Ishikawa (cell line): ENCODE measurements around the gene ZBTB20.

Source experiments
- CEBPB ChIP-seq: IDR thresholded peaks from 2 replicates; pipeline ENCODE4 v1.6.1; 2012
- CREB1 ChIP-seq: IDR thresholded peaks from 2 replicates; pipeline ENCODE4 v1.6.1; 2012; ENCODE audit warnings: low read depth
- EGR1 ChIP-seq: IDR thresholded peaks from 2 replicates; pipeline ENCODE4 v1.6.1; 2012
- EP300 ChIP-seq: IDR thresholded peaks from 2 replicates; pipeline ENCODE4 v1.6.1; 2012; ENCODE audit warnings: borderline replicate concordance
- FOXM1 ChIP-seq: IDR thresholded peaks from 2 replicates; pipeline ENCODE4 v1.6.1; 2012; ENCODE audit warnings: low read depth, borderline replicate concordance
- NFIC ChIP-seq: IDR thresholded peaks from 2 replicates; pipeline ENCODE4 v1.6.1; 2012
- RAD21 ChIP-seq: IDR thresholded peaks from 2 replicates; pipeline ENCODE4 v1.6.1; 2012; ENCODE audit warnings: low read depth
- TAF1 ChIP-seq: IDR thresholded peaks from 2 replicates; pipeline ENCODE4 v1.6.1; 2012; ENCODE audit warnings: low read depth, mild to moderate bottlenecking
- TCF12 ChIP-seq: IDR thresholded peaks from 2 replicates; pipeline ENCODE4 v1.6.1; 2012; ENCODE audit warnings: low read depth
- TEAD4 ChIP-seq: IDR thresholded peaks from 2 replicates; pipeline ENCODE4 v1.6.1; 2012
- YY1 ChIP-seq: IDR thresholded peaks from 2 replicates; pipeline ENCODE4 v1.6.1; 2012; ENCODE audit warnings: low read depth
- ZBTB7A ChIP-seq: IDR thresholded peaks from 2 replicates; pipeline ENCODE4 v1.6.1; 2012; ENCODE audit warnings: low read depth
- TF ChIP-seq, protein P1 (sequence below): IDR thresholded peaks from 2 replicates; pipeline ENCODE4 v1.6.1; 2012
- TF ChIP-seq, protein P2 (sequence below): IDR thresholded peaks from 2 replicates; pipeline ENCODE4 v1.6.1; 2012; ENCODE audit warnings: low read depth, mild to moderate bottlenecking
- TF ChIP-seq, protein P3 (sequence below): IDR thresholded peaks from 2 replicates; pipeline ENCODE4 v1.6.1; 2012

Gene ZBTB20

DNA sequence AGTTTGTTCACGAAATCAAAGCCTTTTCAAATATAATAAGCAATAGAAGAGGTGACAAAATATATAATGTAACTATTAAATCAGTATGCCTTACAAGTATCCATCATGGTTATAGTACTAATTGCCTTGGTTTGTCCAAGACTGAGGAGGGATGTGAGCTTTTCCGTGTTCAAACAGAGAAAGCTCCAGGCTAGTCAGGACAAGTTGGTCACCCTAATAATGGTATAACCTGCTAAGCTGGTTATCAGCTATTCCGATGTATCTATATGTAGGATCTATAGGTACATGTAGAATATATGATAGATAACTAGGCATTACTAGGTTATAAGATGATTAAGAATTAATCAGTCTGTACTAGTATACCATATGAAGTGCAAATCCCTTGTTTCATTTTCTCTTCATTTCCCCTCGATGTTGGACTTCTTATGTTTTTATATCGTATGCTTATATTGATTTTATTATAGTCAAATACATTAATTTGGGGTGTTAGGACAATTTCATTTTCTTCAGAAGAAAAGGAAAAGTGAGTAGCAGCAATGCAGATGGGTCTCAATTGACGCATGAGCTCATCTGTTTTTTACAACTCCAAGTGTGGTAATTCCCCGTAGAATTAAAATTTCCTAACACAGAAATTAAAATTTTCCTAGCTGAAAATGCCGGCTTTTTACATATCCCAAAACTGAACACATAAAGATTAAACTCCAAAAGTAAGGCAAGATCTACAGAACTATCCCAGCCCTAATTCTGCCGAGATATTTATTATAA, 434.2 kb downstream of the ZBTB20 start:
- no peak for TF ChIP-seq RAD21
- TF ChIP-seq, protein P1, sequence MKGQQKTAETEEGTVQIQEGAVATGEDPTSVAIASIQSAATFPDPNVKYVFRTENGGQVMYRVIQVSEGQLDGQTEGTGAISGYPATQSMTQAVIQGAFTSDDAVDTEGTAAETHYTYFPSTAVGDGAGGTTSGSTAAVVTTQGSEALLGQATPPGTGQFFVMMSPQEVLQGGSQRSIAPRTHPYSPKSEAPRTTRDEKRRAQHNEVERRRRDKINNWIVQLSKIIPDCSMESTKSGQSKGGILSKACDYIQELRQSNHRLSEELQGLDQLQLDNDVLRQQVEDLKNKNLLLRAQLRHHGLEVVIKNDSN = no peak

DNA sequence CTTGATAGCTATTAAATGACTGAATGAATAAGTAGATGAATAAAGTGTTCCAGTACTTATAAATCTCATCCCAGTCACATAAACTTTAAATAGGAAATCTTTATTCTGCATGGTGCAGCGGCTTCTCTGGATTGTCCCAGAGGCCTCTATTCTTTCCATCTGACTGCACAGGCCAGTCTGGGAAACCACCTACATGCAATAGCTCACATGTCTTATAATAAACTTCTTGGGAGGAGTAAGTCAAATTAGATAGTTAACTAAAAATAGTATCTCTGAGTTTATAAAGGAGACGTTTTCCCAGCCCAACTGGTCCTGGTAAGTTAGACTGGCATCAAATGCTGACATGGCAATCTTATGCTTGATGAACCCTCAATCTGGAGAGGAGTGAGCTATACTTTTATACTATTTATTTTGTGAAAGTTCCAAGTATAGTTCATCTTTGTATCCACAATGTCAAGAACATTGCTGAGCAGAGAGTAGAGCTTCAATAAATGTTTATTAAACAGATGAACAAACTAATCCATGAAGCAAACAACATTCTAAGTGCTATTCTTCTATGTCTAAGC, 435.7 kb downstream of the ZBTB20 start:
- TF ChIP-seq EP300 (no peak), YY1 (no peak), FOXM1 (no peak), ZBTB7A (no peak), EGR1 (no peak), RAD21 (no peak), NFIC (no peak), CREB1 (no peak), TCF12 (no peak)
- TF ChIP-seq, protein P2, sequence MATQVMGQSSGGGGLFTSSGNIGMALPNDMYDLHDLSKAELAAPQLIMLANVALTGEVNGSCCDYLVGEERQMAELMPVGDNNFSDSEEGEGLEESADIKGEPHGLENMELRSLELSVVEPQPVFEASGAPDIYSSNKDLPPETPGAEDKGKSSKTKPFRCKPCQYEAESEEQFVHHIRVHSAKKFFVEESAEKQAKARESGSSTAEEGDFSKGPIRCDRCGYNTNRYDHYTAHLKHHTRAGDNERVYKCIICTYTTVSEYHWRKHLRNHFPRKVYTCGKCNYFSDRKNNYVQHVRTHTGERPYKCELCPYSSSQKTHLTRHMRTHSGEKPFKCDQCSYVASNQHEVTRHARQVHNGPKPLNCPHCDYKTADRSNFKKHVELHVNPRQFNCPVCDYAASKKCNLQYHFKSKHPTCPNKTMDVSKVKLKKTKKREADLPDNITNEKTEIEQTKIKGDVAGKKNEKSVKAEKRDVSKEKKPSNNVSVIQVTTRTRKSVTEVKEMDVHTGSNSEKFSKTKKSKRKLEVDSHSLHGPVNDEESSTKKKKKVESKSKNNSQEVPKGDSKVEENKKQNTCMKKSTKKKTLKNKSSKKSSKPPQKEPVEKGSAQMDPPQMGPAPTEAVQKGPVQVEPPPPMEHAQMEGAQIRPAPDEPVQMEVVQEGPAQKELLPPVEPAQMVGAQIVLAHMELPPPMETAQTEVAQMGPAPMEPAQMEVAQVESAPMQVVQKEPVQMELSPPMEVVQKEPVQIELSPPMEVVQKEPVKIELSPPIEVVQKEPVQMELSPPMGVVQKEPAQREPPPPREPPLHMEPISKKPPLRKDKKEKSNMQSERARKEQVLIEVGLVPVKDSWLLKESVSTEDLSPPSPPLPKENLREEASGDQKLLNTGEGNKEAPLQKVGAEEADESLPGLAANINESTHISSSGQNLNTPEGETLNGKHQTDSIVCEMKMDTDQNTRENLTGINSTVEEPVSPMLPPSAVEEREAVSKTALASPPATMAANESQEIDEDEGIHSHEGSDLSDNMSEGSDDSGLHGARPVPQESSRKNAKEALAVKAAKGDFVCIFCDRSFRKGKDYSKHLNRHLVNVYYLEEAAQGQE = no peak
- TF ChIP-seq, protein P1 = no peak
- TF ChIP-seq, protein P3, sequence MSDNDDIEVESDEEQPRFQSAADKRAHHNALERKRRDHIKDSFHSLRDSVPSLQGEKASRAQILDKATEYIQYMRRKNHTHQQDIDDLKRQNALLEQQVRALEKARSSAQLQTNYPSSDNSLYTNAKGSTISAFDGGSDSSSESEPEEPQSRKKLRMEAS = no peak

DNA sequence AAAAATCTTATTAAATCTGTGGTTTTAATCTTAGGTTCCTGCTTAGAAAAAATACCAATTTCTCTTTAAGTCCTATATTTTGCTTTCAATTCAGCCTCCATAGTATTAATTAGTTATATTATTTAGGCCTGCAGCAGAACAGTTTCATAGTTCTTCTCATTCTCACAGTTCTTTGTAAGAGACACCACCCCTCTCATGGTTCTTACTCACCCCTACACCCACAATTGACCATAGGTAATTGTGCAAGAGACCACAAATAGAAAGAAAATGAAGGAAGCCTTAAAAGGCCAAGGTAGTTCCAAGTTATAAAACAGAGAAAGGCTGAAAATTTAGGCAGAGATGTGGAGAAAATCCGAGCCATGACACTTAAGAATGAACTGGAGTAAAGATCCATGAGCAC, 438.0 kb downstream of the ZBTB20 start:
- TF ChIP-seq, protein P1 = no peak
- TF ChIP-seq, protein P3 = no peak
- TF ChIP-seq TAF1 (no peak), NFIC (no peak), ZBTB7A (no peak), TEAD4 (no peak), EP300 (no peak), YY1 (no peak), RAD21 (no peak)
- TF ChIP-seq, protein P2 = no peak

DNA sequence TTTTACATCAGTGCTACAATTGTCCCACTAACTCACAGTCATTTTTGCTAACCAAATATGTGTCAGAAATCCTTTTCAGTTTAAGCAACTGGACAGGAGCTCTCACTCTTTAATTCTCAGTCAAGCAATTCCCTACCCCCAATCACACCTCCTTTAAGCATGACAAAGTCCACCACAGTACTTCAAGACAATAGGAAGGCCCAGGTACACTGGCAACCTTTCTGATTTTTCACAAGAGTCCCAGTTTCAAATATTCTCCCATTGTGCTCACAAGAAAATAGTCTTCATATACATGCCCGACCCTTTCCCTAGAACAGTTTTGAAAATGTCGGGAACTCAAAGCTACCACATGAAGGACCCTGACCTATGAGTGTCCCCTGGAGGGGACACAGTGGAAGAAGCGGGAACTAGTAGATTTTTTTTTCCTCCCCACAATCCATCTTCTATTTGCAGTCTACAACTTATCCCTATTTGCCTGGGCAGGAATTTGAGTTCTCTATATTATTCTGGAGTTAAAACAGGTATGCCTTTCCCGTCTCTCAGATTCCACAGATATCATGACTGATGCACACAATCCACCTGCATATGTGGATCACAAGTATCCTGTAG, 439.7 kb downstream of the ZBTB20 start:
- TF ChIP-seq, protein P3 = no peak
- TF ChIP-seq FOXM1 = no peak
- TF ChIP-seq NFIC = no peak
- TF ChIP-seq TAF1 = no peak
- TF ChIP-seq TEAD4 = no peak

DNA sequence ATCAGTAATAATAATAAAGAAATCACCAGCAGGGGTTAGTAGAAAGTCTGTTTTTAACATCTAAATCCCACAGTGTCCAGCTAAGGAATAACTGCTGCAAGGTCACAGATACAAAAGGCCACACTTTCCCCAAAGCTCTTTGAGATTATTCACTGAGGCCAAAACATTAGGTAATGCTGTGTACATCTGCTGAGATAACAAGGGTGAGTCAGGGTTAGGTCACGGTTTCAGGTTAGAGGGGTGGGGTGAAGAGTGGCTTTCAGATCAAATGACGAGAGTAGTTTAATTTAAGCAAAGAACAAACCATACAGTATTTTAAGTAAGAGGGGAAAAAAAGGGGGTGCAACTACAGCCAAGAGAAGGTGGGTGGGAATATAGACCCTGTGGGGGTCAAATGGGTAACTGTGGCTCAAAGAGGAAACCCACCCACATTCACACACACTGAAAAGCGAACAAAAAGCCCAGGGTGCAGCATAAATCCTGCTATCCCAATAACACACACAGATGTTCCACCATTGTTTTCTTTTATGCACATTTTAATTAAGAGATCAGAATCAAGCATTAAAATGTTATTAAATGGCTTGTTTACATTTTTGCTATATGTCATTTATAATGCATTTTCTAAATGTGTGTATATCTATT, 440.4 kb downstream of the ZBTB20 start:
- TF ChIP-seq YY1 (no peak), CREB1 (no peak), CEBPB (no peak), ZBTB7A (no peak), TAF1 (no peak), EP300 (no peak), TCF12 (no peak), EGR1 (no peak), TEAD4 (no peak), FOXM1 (no peak)
- TF ChIP-seq, protein P3 = no peak
- TF ChIP-seq, protein P1 = no peak
